DND-41 (cell line): ENCODE data around the gene CDC20.

Source experiments
- EZH2 ChIP-seq: IDR thresholded peaks from 3 replicates; pipeline ENCODE4 v1.6.1; 2012; ENCODE audit warnings: borderline replicate concordance, low read depth, mild to moderate bottlenecking, moderate library complexity, low read length, inconsistent platforms; ENCODE audit not compliant: severe bottlenecking
- TF ChIP-seq, protein P1 (sequence below): IDR thresholded peaks from 2 replicates; pipeline ENCODE4 v1.5.1; 2012; ENCODE audit warnings: borderline replicate concordance, low read length, moderate library complexity, mild to moderate bottlenecking; ENCODE audit not compliant: poor library complexity, severe bottlenecking; ENCODE audit errors: extremely low read depth

DNA sequence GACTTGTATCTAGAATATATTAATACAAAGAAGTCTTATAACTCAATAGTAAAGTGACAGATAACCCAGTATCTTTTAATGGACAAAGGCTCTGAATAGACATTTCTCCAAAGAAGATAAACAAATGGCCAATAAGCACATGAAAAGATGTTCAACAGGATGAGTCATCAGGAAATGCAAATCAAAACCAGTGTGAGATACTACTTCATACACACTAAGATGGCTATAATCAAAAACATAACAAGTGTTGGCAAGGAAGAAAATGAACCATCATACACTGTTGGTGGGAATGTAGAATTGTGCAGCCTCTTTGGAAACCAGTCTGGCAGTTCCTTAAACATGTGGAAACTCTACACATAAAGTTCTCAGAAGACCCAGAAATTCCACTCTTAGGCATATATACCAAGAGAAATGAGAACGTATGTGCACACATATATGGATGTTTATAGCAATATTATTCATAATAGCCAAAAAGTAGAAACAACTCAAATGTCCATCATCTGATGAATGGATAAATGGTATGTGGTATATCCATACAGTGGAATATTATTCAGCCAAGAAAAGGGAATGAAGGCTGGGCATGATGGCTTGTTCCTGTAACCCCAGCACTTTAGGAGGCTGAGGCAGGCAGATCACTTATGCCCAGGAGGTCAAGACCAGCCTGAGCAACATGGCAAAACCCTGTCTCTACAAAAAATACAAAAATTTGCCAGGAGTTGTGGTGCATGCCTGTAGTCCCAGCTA is 31.1 kb upstream of the CDC20 start:
- TF ChIP-seq, protein P1, sequence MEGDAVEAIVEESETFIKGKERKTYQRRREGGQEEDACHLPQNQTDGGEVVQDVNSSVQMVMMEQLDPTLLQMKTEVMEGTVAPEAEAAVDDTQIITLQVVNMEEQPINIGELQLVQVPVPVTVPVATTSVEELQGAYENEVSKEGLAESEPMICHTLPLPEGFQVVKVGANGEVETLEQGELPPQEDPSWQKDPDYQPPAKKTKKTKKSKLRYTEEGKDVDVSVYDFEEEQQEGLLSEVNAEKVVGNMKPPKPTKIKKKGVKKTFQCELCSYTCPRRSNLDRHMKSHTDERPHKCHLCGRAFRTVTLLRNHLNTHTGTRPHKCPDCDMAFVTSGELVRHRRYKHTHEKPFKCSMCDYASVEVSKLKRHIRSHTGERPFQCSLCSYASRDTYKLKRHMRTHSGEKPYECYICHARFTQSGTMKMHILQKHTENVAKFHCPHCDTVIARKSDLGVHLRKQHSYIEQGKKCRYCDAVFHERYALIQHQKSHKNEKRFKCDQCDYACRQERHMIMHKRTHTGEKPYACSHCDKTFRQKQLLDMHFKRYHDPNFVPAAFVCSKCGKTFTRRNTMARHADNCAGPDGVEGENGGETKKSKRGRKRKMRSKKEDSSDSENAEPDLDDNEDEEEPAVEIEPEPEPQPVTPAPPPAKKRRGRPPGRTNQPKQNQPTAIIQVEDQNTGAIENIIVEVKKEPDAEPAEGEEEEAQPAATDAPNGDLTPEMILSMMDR: no peak
- no peak for TF ChIP-seq EZH2
